ENCODE measurements around the gene SOX6. TPM values are rescaled to one million over a fixed set of nuclear protein-coding genes. Genes with fewer than 3 reads are reported as not detected.
"Not testable (repeated sequence)": the region's sequence is repeated elsewhere in the genome, so short reads cannot be mapped to it uniquely, and the experiment has no call there.

Gene SOX6
- polyA plus RNA-seq, 1 donor from 2014 or later, result 2.2 TPM

- no peak for TF ChIP-seq MXI1 (conservative IDR thresholded peaks at IDR 0.05; ENCODE audit: poor library complexity, severe bottlenecking)
- Histone ChIP-seq H3K9me3 (ENCODE audit: low read length) (no peaks in the 10 kb centered on the region), H3K9ac (ENCODE audit: low read length) (no peak overlapping the region), H3K4me3 (ENCODE audit: low read length) (no peak overlapping the region), H3K4me2 (ENCODE audit: low read length) (no peak overlapping the region), H3K9me2 (ENCODE audit: insufficient read depth, low read length) (no peaks in the 10 kb centered on the region), H3K27me3 (ENCODE audit: insufficient read depth, low read depth, low read length) (no peaks in the 10 kb centered on the region), H3K36me3 (ENCODE audit: insufficient read depth, low read length) (no peaks in the 10 kb centered on the region), H2AFZ (ENCODE audit: low read depth, low read length) (no peak overlapping the region), H3K27ac (ENCODE audit: low read length) (no peak overlapping the region), H3F3A (ENCODE audit: insufficient read depth, low read length, poor library complexity, severe bottlenecking) (no peaks in the 10 kb centered on the region), H4K20me1 (ENCODE audit: insufficient read depth) (no peaks in the 10 kb centered on the region), H3K79me2 (replicated peaks; ENCODE audit: insufficient read depth, low read length) (peaks cover 8% of the 10 kb centered on the region)
Observed at GRCh38 chr11:16378906-16379305, 22.6 kb upstream of the SOX6 start.

DNA sequence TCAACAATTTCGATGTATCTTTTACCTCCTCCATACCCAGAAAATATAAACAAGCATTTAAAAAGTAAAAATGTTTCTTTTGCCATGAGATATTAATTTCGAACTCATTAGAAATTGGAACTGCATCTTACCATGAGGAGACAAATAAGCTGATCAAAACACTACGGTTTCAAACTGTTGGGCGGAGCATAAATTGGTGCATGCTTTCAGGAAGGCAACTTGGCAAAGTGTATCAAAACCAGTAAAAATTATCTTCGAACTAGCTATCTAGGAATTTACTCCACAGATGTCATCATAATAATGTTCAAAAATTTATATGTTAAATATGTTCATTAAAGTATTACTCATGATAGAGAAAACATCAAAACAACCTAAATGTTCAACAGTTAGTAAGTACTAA, 21.4 kb upstream of the SOX6 start:
- H3K9me3 ChIP-seq (ENCODE audit: low read length), result no peaks in the 10 kb centered on the region
- H3K4me3 ChIP-seq (ENCODE audit: low read length), result no peak overlapping the region
- peaks cover 8% of the 10 kb centered on the region for H3K79me2 ChIP-seq (replicated peaks; ENCODE audit: insufficient read depth, low read length)
- no peaks in the 10 kb centered on the region for H3K36me3 ChIP-seq (ENCODE audit: insufficient read depth, low read length)
- no peak overlapping the region for H3K27ac ChIP-seq (ENCODE audit: low read length)
- H4K20me1 ChIP-seq (ENCODE audit: insufficient read depth), result no peaks in the 10 kb centered on the region
- no peak overlapping the region for H3K9ac ChIP-seq (ENCODE audit: low read length)
- no peaks in the 10 kb centered on the region for H3K9me2 ChIP-seq (ENCODE audit: insufficient read depth, low read length)
- no peak overlapping the region for H3K4me2 ChIP-seq (ENCODE audit: low read length)
- H2AFZ ChIP-seq (ENCODE audit: low read depth, low read length), result no peak overlapping the region
- TF ChIP-seq, protein P1, sequence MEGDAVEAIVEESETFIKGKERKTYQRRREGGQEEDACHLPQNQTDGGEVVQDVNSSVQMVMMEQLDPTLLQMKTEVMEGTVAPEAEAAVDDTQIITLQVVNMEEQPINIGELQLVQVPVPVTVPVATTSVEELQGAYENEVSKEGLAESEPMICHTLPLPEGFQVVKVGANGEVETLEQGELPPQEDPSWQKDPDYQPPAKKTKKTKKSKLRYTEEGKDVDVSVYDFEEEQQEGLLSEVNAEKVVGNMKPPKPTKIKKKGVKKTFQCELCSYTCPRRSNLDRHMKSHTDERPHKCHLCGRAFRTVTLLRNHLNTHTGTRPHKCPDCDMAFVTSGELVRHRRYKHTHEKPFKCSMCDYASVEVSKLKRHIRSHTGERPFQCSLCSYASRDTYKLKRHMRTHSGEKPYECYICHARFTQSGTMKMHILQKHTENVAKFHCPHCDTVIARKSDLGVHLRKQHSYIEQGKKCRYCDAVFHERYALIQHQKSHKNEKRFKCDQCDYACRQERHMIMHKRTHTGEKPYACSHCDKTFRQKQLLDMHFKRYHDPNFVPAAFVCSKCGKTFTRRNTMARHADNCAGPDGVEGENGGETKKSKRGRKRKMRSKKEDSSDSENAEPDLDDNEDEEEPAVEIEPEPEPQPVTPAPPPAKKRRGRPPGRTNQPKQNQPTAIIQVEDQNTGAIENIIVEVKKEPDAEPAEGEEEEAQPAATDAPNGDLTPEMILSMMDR (IDR thresholded peaks at IDR 0.05; ENCODE audit: poor library complexity, severe bottlenecking), result no peak
- TF ChIP-seq TAF1 (IDR thresholded peaks at IDR 0.05; ENCODE audit: low read depth), result no peak
- no peak for TF ChIP-seq RAD21 (conservative IDR thresholded peaks at IDR 0.05)
- TF ChIP-seq REST (IDR thresholded peaks at IDR 0.05; ENCODE audit: borderline replicate concordance), result no peak
- no peak for TF ChIP-seq SMC3 (conservative IDR thresholded peaks at IDR 0.05; ENCODE audit: poor library complexity)
- TF ChIP-seq POLR2AphosphoS5 (IDR thresholded peaks at IDR 0.05), result no peak
- no peak for TF ChIP-seq EZH2 (IDR thresholded peaks at IDR 0.05; ENCODE audit: borderline replicate concordance, insufficient read depth, low read length, poor library complexity, severe bottlenecking)
- H3F3A ChIP-seq (ENCODE audit: insufficient read depth, low read length, poor library complexity, severe bottlenecking), result no peaks in the 10 kb centered on the region
- H3K27me3 ChIP-seq (ENCODE audit: insufficient read depth, low read depth, low read length), result no peaks in the 10 kb centered on the region

GRCh38 chr11:16375664-16376063, 19.3 kb upstream of the SOX6 start:
- not testable (repeated sequence) for H2AFZ ChIP-seq (ENCODE audit: low read depth, low read length); H3K4me3 ChIP-seq (ENCODE audit: low read length); H4K20me1 ChIP-seq (ENCODE audit: insufficient read depth); H3F3A ChIP-seq (ENCODE audit: insufficient read depth, low read length, poor library complexity, severe bottlenecking); H3K79me2 ChIP-seq (replicated peaks; ENCODE audit: insufficient read depth, low read length); H3K9me2 ChIP-seq (ENCODE audit: insufficient read depth, low read length); H3K4me2 ChIP-seq (ENCODE audit: low read length); H3K27ac ChIP-seq (ENCODE audit: low read length); H3K9ac ChIP-seq (ENCODE audit: low read length); H3K36me3 ChIP-seq (ENCODE audit: insufficient read depth, low read length); H3K27me3 ChIP-seq (ENCODE audit: insufficient read depth, low read depth, low read length); H3K9me3 ChIP-seq (ENCODE audit: low read length)
